NCI-H774 (cell line): ENCODE data around the gene BEND5.

Source experiments
- DNase-seq: peaks from one replicate; lab custom pipeline; 2025; lab: John Stamatoyannopoulos, UW

Gene BEND5

GRCh38 chr1:48765335-48765734 lies 11.4 kb downstream of the BEND5 start:
- no peak for DNase-seq

GRCh38 chr1:48761986-48762385 lies 14.7 kb downstream of the BEND5 start:
- no peak for DNase-seq

DNA sequence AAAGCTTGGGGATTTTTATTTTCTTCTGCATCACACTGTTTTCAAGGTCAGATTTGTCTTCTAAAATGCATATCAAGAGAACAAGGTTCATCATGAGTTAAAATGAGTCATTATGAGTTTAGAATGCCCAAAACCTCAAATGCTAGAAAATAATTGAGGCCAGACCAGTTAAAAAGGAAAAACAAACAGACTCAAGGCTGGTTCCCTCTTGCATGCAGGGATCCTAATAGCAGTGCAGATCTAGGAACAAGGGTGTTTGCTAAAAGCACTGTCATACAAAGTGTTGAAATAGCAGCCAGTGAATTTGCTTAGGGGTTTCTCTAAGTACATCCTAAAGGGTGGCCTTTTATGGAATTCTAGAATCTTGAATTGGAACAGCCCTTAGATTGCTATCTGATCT lies 15.3 kb downstream of the BEND5 start:
- DNase-seq: no peak

- DNase-seq: no peak
These were observed 15.8 kb downstream of the BEND5 start for GRCh38 chr1:48760857-48761256.

DNA sequence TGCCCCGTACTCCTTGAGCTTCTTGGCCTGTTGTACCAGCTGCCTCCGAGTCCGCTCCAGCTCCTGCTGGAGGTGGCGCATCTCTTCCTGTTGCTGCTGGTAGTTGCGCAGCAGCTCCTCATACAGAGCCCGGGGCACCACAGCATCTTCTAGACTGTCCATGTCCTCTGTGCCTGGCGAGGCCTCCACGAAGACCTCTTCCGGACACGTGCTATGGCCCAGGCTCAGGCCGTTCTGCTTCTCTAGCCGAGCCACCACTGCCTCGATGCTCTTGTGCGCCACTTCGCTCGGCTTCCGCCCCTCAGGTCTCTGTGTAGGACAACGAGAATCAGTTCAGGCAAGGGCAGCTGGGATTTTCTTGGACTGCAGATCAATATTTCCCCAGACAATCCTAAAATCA lies 17.7 kb downstream of the BEND5 start:
- DNase-seq: no peak

GRCh38 chr1:48757363-48757762 lies 19.3 kb downstream of the BEND5 start:
- DNase-seq: no peak

- no peak for DNase-seq
These were observed 19.9 kb downstream of the BEND5 start for GRCh38 chr1:48756683-48757316.

DNA sequence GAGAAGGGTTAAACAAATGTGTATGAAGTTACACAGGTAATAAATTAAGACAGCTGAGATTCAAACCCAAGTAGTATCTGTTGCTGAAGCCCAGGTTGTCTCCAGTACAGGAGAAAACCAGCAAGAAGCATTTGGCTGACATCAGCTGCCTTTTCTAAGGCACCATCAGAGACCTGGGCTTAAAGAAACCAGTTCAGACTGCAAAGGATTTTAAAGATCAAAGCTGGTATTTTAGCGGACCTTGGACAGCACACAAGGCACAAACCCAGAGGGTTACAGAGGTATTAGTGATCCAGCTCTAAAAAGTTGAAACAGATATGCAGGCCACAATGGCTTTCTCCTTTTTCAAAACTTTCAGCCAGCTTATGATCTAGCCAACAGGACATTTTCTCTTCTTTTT lies 23.4 kb downstream of the BEND5 start:
- no peak for DNase-seq

DNA sequence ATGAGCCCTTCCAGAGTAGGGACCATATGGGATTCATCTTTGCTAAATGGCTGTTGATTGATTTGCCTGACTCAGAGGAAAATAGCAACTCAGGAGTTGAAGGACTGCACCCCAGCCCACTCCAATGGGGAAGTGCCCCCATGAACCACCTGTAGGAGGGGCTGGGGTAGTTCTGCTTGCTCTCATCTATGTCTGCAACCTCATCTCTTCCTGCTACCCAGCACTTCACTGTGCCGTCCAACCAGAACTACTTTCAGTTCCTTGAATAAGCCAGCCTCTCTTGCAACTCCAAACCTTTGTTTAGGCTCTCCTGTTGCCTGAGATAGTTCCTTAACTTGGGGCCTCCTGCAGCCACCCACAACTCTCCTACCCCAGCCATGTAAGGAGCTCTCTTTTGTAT lies 26.6 kb downstream of the BEND5 start:
- no peak for DNase-seq

DNA sequence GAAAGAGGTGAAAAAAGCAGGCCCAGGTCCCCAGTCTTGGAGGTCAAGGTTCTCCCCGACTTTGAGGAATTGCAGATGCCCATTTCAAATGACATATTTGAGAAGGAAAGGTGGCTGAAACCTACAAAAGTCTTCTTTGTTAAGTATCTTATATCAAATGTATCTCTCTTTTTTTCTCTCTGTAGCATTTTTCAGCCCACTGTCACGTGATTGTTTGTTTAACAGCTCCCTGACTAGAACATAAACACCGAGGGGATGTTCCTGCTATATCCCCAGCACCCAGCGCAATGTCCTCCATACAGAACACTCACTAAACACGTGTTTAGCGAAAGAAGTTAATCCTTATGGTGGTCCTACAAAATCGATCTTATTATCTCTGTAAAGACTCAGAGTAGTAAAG lies 27.6 kb downstream of the BEND5 start:
- no peak for DNase-seq

DNA sequence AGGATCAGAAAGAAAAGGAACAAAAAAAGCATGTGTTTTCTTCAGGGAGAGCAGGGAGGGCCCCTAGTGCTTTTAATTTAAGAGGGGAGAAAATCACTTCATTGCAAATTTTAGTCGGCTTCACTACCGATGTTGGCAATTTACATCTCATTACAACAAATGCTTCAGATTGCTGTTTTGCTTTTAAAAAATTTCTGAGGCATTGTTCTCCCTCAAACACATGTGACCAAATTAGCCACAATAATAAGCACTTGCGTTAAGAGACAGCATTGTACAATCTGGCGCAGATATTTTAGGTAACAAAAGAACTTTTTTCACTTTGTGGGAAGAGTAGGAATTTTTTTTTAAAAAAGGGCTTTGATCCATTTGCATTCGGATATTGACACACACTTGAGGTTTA lies 29.8 kb downstream of the BEND5 start:
- DNase-seq: peak; percentile 32

DNA sequence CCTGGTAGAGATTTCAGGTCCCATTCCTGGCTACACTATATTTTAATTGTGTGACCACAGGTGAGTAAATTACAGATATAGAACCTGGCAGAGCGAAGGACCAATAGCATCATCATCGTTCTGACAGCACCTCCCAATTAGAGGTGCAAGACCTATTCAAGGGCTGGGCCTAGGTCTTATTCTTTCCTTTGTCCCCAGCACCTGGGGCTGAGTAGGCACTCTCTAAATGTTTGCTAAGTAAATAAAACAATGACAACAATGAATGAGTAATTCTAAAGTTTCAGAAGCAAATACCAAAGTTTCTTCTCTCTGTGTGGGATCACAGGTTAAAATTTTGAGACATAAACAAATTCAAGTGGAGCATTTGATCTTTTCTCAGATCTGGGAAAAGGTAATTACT lies 32.7 kb downstream of the BEND5 start:
- peak; percentile 54 for DNase-seq

GRCh38 chr1:48743480-48743879 lies 33.2 kb downstream of the BEND5 start:
- DNase-seq: no peak

- DNase-seq: peak; percentile 14
These were observed 35.3 kb downstream of the BEND5 start for GRCh38 chr1:48741380-48741779.

- DNase-seq: no peak
These were observed 36.1 kb downstream of the BEND5 start for GRCh38 chr1:48740621-48741020.

- no peak for DNase-seq
These were observed 37.6 kb downstream of the BEND5 start for GRCh38 chr1:48739091-48739490.

GRCh38 chr1:48738356-48738755 lies 38.3 kb downstream of the BEND5 start:
- DNase-seq: no peak

DNA sequence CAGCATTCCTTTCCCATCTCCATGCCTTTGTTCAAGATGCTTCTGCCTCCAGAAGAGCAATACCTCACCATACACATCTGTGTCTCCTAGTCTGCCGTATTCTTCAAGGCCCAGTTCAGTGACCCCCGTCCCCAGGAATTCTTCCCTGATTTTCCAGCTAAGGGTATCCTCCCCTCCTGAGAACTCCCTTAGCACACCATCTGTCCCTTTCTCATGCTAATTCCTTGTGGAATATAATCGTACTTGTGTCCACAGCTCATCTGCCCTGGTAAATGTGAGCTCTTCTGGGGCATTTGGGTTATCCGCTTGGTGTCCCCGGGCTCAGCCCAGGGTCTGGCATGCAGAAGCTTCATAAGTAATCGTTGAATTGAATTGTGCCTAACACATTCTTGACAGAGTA lies 40.9 kb downstream of the BEND5 start:
- no peak for DNase-seq

DNA sequence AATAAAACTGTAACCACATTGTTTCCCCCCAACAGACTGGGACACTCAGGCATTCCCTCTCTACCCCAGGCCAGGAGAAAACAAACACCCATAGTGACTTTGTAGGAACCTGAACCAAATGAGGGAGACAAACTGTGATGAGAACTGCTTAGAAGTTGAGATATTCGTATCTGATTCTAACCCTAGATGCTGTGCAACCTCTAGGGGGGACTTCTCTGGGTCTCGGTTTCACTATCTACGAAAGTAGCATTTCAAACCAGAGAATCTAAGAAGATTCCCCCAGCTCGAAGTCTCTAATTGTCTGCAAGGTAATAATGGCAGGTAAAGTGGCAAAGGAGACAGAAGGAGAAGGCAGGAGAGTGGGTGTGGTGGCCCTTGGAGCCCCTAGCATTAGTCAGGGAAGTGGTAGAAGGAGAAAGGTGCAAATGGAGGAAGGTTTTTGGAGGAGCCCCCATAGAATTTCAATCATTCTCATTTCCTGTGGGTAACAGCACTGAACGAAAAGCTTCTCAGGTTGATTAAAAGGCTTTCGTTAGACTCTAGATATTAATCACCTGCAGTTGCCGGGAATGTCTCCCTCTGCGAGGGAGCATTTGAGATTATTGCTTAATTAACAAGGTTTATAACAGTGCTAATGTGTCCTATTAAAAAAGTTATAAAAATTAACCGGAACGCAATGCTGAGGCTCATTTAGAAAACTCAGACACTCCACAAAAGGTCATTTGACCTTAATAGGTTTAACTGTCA lies 46.4 kb downstream of the BEND5 start:
- no peak for DNase-seq

GRCh38 chr1:48728584-48728983 lies 48.1 kb downstream of the BEND5 start:
- peak; percentile 31 for DNase-seq

- no peak for DNase-seq
These were observed 50.0 kb downstream of the BEND5 start for GRCh38 chr1:48726557-48727215.

- no peak for DNase-seq
These were observed 50.6 kb downstream of the BEND5 start for GRCh38 chr1:48726139-48726538.

DNA sequence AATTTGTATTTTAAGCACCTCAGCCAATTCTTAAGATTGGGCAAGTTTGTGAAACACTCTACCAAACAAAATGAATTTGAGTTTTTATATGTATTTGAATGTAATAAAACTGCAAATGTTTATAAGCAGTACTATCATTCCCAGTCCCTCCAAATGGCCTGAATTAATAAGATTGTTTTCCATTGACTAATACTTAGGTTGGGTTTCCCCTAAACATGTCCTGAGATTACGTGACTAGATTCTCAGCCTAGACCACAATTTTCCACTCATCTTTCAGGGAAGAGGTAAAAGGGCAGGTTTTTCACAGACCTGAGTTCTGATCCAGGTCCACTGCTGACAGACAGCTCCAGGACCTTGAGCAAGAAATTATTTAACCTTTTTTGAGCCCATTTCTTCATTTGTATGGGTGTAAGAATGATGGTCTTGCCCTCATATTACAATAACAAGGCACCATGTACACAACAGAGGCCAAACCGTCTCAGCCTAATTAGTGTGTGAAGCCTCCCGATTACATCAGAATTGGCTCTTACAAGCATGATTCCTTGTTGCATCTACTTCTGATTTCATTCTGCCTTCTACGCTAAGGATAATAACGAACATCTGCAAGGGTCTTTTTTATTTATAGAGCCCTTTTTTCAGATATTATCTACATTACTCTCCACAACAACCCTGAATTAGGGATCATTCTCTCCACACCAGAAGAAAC lies 51.2 kb downstream of the BEND5 start:
- no peak for DNase-seq
